ENCODE results near the gene CDCA7.
"Not testable (repeated sequence)": the region's sequence is repeated elsewhere in the genome, so short reads cannot be mapped to it uniquely, and the experiment has no call there.

The CDCA7 gene

DNA sequence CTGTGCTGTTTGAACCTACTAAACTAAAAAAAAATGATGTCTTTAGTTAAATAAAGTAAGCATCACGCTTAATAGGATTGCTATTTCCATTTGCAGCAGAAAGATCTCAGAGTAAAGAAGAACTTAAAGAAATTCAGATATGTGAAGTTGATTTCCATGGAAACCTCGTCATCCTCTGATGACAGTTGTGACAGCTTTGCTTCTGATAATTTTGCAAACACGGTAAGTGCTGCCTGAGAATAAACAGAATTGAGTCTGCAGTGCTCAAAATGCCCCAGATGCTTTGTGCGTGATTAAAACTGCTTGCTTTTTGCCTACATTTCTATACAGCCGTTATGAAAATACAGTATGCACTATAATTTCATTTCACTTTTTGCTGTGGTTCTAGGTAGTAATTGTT is 3.9 kb downstream of the CDCA7 start:
- Histone ChIP-seq H3K9me3 (ENCODE audit: insufficient read depth, low read length) (no peaks in the 10 kb centered on the region), H3K9ac (ENCODE audit: insufficient read length, low read depth) (no peak overlapping the region), H3K36me3 (ENCODE audit: insufficient read depth, insufficient read length, low read length) (peaks cover 63% of the 10 kb centered on the region), H3K4me1 (ENCODE audit: insufficient read depth, insufficient read length) (no peaks in the 10 kb centered on the region), H3K27me3 (ENCODE audit: insufficient read depth, insufficient read length) (no peaks in the 10 kb centered on the region), H3K4me3 (ENCODE audit: insufficient read length, low read depth) (no peak overlapping the region)
- no peak for DNase-seq (ENCODE audit: low read depth, low spot score)
- no peak for TF ChIP-seq SUZ12 (IDR thresholded peaks at IDR 0.05; ENCODE audit: extremely low read depth, insufficient read depth, insufficient read length)
- no peak for TF ChIP-seq ZNF274 (IDR thresholded peaks at IDR 0.05; ENCODE audit: low read depth, low read length)
- no peak for TF ChIP-seq YY1 (IDR thresholded peaks at IDR 0.05; ENCODE audit: insufficient read depth, insufficient read length)

DNA sequence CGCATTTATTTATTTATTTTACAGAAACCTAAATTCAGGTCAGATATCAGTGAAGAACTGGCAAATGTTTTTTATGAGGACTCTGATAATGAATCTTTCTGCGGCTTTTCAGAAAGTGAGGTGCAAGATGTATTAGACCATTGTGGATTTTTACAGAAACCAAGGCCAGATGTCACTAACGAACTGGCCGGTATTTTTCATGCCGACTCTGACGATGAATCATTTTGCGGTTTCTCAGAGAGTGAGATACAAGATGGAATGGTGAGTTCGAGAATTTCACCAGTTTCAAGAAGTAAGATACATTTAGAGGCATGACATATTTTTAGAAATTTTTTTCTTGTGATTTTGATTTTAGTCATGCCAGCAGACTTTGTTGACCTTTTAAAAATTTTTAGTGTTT is 4.6 kb downstream of the CDCA7 start:
- Histone ChIP-seq H3K4me3 (ENCODE audit: insufficient read length, low read depth) (no peak overlapping the region), H3K27me3 (ENCODE audit: insufficient read depth, insufficient read length) (no peaks in the 10 kb centered on the region), H3K9me3 (ENCODE audit: insufficient read depth, low read length) (no peaks in the 10 kb centered on the region), H3K4me1 (ENCODE audit: insufficient read depth, insufficient read length) (no peaks in the 10 kb centered on the region), H3K36me3 (ENCODE audit: insufficient read depth, insufficient read length, low read length) (peaks cover 69% of the 10 kb centered on the region), H3K9ac (ENCODE audit: insufficient read length, low read depth) (no peak overlapping the region)
- no peak for TF ChIP-seq SUZ12 (IDR thresholded peaks at IDR 0.05; ENCODE audit: extremely low read depth, insufficient read depth, insufficient read length)
- TF ChIP-seq ZNF274 (IDR thresholded peaks at IDR 0.05; ENCODE audit: low read depth, low read length), result no peak
- no peak for TF ChIP-seq YY1 (IDR thresholded peaks at IDR 0.05; ENCODE audit: insufficient read depth, insufficient read length)
- DNase-seq (ENCODE audit: low read depth, low spot score), result no peak

DNA sequence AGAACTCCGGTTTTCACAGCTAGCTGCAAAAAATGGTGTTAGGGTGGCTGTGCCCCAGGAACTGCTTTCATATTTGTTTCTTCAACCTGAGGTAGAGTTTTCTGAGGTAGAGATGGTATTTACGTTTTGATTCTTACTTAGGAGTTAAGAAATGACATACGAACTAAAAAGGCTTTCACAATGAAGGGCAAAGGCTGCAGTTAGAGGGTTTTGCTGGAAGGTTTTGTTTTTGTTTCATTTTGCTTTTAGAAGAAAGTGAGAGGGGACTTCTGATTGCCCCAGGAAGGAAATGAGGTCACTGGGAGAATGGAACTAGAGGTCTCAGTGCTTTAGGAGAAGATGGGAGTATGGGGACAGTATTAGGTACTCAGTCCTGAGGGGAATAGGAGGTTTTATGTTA is 15.5 kb downstream of the CDCA7 start:
- DNase-seq (ENCODE audit: low read depth, low spot score), result no peak
- no peak overlapping the region for H3K4me3 ChIP-seq (ENCODE audit: insufficient read length, low read depth)
- H3K9ac ChIP-seq (ENCODE audit: insufficient read length, low read depth), result no peak overlapping the region
- H3K9me3 ChIP-seq (ENCODE audit: insufficient read depth, low read length), result no peaks in the 10 kb centered on the region
- TF ChIP-seq YY1 (IDR thresholded peaks at IDR 0.05; ENCODE audit: insufficient read depth, insufficient read length) (no peak), SUZ12 (IDR thresholded peaks at IDR 0.05; ENCODE audit: extremely low read depth, insufficient read depth, insufficient read length) (no peak), ZNF274 (IDR thresholded peaks at IDR 0.05; ENCODE audit: low read depth, low read length) (no peak)
- H3K36me3 ChIP-seq (ENCODE audit: insufficient read depth, insufficient read length, low read length), result peaks cover 57% of the 10 kb centered on the region
- H3K4me1 ChIP-seq (ENCODE audit: insufficient read depth, insufficient read length), result no peaks in the 10 kb centered on the region
- H3K27me3 ChIP-seq (ENCODE audit: insufficient read depth, insufficient read length), result no peaks in the 10 kb centered on the region

DNA sequence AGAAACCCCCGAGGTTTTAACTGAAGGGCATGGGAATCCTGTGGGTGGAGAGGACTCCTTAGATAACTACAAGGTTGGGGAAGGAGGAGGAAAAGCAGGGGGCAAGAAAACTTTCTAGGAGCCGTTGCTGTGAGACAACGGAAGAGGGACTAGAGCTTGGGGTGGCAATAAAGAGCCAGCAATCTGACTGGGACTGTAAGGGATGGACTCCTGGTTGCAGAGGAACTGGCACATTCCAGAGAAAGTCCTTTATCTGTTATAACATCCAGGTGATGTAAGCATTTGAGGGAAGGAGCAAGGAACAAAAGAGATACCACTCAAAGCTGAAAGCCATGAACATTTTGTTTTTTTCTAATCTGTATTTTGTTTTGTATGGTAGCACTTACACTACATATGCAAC is 16.4 kb downstream of the CDCA7 start:
- no peaks in the 10 kb centered on the region for H3K27me3 ChIP-seq (ENCODE audit: insufficient read depth, insufficient read length)
- DNase-seq (ENCODE audit: low read depth, low spot score), result no peak
- peaks cover 49% of the 10 kb centered on the region for H3K36me3 ChIP-seq (ENCODE audit: insufficient read depth, insufficient read length, low read length)
- H3K9me3 ChIP-seq (ENCODE audit: insufficient read depth, low read length), result no peaks in the 10 kb centered on the region
- no peak for TF ChIP-seq ZNF274 (IDR thresholded peaks at IDR 0.05; ENCODE audit: low read depth, low read length)
- no peak overlapping the region for H3K9ac ChIP-seq (ENCODE audit: insufficient read length, low read depth)
- no peak overlapping the region for H3K4me3 ChIP-seq (ENCODE audit: insufficient read length, low read depth)
- H3K4me1 ChIP-seq (ENCODE audit: insufficient read depth, insufficient read length), result no peaks in the 10 kb centered on the region

DNA sequence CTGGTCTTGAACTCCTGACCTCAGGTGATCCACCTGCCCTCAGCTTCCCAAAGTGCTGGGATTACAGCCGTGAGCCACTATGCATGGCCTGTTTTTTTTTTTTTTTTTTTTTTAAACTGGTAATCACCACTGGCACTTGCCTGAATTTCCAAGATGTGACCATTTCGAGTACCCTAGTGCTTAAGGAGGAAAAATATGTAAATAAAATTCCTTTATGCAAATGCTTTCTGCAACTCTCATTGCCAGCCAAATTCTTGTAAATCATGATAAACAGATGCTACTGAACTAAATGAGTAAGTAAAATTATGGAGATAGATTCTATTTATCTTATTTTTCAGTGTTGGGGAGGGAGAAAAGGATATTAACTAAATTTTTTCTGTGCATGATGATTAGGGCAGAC is 18.6 kb downstream of the CDCA7 start:
- Histone ChIP-seq H3K4me3 (ENCODE audit: insufficient read length, low read depth) (no peak overlapping the region), H3K4me1 (ENCODE audit: insufficient read depth, insufficient read length) (no peaks in the 10 kb centered on the region), H3K36me3 (ENCODE audit: insufficient read depth, insufficient read length, low read length) (peaks cover 30% of the 10 kb centered on the region), H3K9me3 (ENCODE audit: insufficient read depth, low read length) (no peaks in the 10 kb centered on the region), H3K27me3 (ENCODE audit: insufficient read depth, insufficient read length) (no peaks in the 10 kb centered on the region), H3K9ac (ENCODE audit: insufficient read length, low read depth) (no peak overlapping the region)
- no peak for TF ChIP-seq YY1 (IDR thresholded peaks at IDR 0.05; ENCODE audit: insufficient read depth, insufficient read length)
- TF ChIP-seq SUZ12 (IDR thresholded peaks at IDR 0.05; ENCODE audit: extremely low read depth, insufficient read depth, insufficient read length), result no peak
- no peak for TF ChIP-seq ZNF274 (IDR thresholded peaks at IDR 0.05; ENCODE audit: low read depth, low read length)
- DNase-seq (ENCODE audit: low read depth, low spot score), result no peak

DNA sequence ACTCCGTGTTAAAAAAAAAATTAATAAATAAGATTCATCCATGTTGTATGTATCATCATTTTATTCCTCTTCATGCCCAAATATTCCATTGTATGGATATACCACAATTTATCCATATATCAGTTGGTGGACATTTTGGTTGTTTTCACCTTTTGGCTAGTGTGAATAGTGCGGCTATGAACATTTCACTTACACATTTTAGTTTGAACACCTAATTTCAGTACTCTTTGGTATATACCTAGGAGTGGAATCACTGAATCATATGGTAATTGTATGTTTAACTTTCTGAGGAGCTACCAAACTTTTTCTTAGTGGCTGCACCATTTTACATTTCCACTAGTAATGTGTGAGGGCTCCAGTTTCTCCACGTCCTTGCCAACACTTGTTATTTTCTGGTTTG is 20.0 kb downstream of the CDCA7 start:
- Histone ChIP-seq H3K36me3 (ENCODE audit: insufficient read depth, insufficient read length, low read length) (peaks cover 17% of the 10 kb centered on the region), H3K4me3 (ENCODE audit: insufficient read length, low read depth) (no peak overlapping the region), H3K9me3 (ENCODE audit: insufficient read depth, low read length) (no peaks in the 10 kb centered on the region), H3K4me1 (ENCODE audit: insufficient read depth, insufficient read length) (no peaks in the 10 kb centered on the region), H3K27me3 (ENCODE audit: insufficient read depth, insufficient read length) (no peaks in the 10 kb centered on the region), H3K9ac (ENCODE audit: insufficient read length, low read depth) (no peak overlapping the region)
- TF ChIP-seq SUZ12 (IDR thresholded peaks at IDR 0.05; ENCODE audit: extremely low read depth, insufficient read depth, insufficient read length) (no peak), YY1 (IDR thresholded peaks at IDR 0.05; ENCODE audit: insufficient read depth, insufficient read length) (no peak), ZNF274 (IDR thresholded peaks at IDR 0.05; ENCODE audit: low read depth, low read length) (no peak)
- DNase-seq (ENCODE audit: low read depth, low spot score), result no peak

DNA sequence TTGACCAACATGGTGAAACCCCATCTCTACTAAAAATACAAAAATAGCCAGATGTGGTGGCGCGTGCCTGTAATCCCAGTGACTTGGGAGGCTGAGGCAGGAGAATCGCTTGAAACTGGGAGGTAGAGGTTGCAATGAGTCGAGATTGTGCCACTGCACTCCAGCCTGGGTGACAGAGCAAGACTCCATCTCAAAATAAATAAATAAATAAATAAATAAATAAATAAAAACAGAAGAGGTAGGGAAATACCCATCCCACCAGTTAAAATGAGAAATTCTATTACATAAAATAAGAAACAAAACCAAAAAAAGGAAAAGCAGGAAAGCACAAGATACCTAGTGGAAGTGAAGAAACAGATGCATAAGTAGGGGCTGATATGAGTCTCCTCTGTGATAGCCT is 30.9 kb downstream of the CDCA7 start:
- not testable (repeated sequence) for H3K4me1 ChIP-seq (ENCODE audit: insufficient read depth, insufficient read length); H3K27me3 ChIP-seq (ENCODE audit: insufficient read depth, insufficient read length); DNase-seq (ENCODE audit: low read depth, low spot score); H3K9ac ChIP-seq (ENCODE audit: insufficient read length, low read depth); H3K4me3 ChIP-seq (ENCODE audit: insufficient read length, low read depth); H3K9me3 ChIP-seq (ENCODE audit: insufficient read depth, low read length)
- H3K36me3 ChIP-seq (ENCODE audit: insufficient read depth, insufficient read length, low read length), result peaks cover 12% of the 10 kb centered on the region

DNA sequence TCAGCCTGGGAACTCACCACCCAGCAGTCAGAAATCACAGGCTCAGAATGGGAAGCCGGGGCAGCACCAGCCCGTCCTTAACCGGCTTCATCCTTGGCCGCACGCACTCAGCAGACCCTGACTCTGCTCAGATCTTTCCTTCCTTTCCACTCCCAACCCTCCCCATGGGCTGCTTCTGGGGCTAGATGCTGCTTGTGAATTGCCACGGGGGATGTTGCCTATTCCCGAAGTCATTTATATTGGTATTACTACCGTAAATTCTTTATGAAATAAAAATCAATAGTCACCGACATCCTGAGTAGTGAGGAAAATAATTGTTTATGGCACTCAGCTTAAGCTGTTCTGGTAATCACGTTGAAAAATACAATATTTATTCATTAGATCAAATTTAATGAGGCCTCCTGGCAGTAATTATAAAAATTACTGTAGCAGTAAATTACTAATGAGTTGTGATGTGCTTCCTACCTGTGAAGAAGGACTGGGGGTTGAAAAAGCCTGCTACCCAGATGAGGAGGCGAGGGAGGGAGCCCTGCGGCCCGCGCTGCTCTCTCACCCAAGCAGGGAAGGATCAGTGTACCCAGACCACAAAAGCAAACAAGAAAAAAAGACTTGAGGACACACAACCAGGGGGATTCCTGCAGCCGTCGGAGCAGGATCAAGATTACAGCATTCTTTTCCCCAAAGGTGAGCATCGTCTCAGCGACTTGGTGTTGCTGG is 31.5 kb downstream of the CDCA7 start:
- TF ChIP-seq YY1 (IDR thresholded peaks at IDR 0.05; ENCODE audit: insufficient read depth, insufficient read length) (no peak), ZNF274 (IDR thresholded peaks at IDR 0.05; ENCODE audit: low read depth, low read length) (no peak), SUZ12 (IDR thresholded peaks at IDR 0.05; ENCODE audit: extremely low read depth, insufficient read depth, insufficient read length) (no peak)
- no peaks in the 10 kb centered on the region for H3K9me3 ChIP-seq (ENCODE audit: insufficient read depth, low read length)
- no peaks in the 10 kb centered on the region for H3K4me1 ChIP-seq (ENCODE audit: insufficient read depth, insufficient read length)
- no peaks in the 10 kb centered on the region for H3K27me3 ChIP-seq (ENCODE audit: insufficient read depth, insufficient read length)
- DNase-seq (ENCODE audit: low read depth, low spot score), result no peak
- H3K4me3 ChIP-seq (ENCODE audit: insufficient read length, low read depth), result no peak overlapping the region
- H3K36me3 ChIP-seq (ENCODE audit: insufficient read depth, insufficient read length, low read length), result peaks cover 12% of the 10 kb centered on the region
- H3K9ac ChIP-seq (ENCODE audit: insufficient read length, low read depth), result no peak overlapping the region

Measured in NT2/D1 (cell line).